Hematopoietic multipotent progenitor cell treated with erythropoietin and hydrocortisone succinate and interleukin-3 and kit ligand, for 4 days (in vitro differentiated cells): ENCODE measurements around the gene ZBTB34.

Source experiments
- DNase-seq: peaks from one replicate; pipeline ENCODE4 v3.0.0-alpha.2; 2015

Gene ZBTB34

GRCh38 chr9:126932871-126933321 is 72.5 kb downstream of the ZBTB34 start:
- no peak for DNase-seq

GRCh38 chr9:126933334-126933980 is 73.0 kb downstream of the ZBTB34 start:
- no peak for DNase-seq

GRCh38 chr9:126934441-126934840 is 74.0 kb downstream of the ZBTB34 start:
- DNase-seq = no peak
